GM18867 (cell line): ENCODE measurements around the gene STUM.
"Not testable (repeated sequence)": the region's sequence is repeated elsewhere in the genome, so short reads cannot be mapped to it uniquely, and the experiment has no call there.

Source experiments
- ATAC-seq: cut with Tn5 transposase; IDR thresholded peaks from one replicate; pipeline ENCODE4 v1.9.1; 2021; ENCODE audit warnings: mild to moderate bottlenecking, moderate library complexity; ENCODE audit not compliant: unreplicated experiment

STUM gene

DNA sequence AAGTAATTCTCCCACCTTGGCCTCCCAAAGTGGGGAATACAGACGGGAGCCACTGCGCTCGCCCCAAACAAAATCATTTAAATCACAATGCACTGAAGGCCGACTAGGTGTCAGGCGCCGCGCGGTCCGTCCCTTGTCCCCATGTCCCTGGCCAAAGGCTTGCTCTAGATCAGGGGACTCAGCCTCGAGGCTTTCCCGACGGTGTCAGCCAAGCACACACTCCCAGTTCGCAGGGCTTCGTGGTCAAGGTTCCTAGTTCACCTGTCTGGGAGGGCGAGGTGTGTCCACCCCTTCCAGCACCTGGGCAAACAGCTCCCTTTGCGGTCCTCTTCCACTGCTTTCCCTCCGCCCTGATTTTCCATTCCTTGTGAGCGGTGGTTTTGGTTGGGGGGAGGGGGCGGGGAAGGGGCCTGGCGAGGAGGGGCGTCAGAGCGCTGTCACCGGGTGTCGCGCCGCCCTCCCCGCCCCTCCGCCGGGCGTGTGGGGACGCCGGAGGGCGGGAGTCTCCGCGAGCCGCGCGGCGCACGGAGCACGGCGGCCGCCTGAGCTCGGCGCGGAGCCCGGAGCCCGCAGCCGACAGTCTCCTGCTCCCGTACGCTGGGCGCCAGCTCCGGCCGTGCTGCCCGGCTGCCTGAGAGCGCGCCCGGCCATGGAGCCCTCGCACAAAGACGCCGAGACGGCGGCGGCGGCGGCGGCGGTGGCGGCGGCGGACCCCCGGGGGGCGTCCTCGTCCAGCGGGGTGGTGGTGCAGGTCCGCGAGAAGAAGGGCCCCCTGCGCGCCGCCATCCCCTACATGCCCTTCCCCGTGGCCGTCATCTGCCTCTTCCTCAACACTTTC is at the start of gene STUM:
STUM (plus strand) TSS at position 509 of the 838 bp plus-strand sequence; CDS start at position 650, 141 bp downstream.
- ATAC-seq, result no peak

DNA sequence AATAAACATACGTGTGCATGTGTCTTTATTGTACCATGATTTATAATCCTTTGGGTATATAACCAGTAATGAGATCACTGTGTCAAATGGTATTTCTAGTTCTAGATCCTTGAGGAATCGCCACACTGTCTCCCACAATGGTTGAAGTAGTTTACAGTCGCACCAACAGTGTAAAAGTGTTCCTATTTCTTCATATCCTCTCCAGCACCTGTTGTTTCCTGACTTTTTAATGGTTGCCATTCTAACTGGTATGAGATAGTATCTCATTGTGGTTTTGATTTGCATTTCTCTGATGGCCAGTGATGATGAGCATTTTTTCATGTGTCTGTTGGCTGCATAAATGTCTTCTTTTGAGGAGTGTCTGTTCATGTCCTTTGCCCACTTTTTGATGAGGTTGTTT is 48.9 kb upstream of the STUM start:
- not testable (repeated sequence) for ATAC-seq

DNA sequence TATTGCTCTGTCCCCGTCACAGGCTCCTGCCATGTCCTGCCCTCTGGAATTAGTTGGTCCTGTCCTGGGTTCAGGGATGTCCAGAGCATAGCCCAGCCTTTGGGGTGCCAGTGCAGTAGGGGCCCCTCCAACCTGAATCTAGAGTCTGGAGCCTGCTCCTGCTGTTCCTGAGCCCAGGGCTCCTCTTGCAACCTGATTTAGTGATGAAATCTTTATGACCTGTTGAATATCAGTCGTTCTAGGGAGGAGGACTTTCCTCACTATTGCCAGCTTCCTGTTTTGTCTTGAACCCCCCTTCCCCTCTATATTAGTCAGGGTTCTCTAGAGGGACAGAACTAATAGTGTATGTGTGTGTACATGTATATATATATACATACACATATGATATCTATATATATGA is 42.5 kb upstream of the STUM start:
- no peak for ATAC-seq

GRCh38 chr1:226506921-226507320 is 41.6 kb upstream of the STUM start:
- ATAC-seq, result no peak

GRCh38 chr1:226510453-226510852 is 38.1 kb upstream of the STUM start:
- no peak for ATAC-seq

DNA sequence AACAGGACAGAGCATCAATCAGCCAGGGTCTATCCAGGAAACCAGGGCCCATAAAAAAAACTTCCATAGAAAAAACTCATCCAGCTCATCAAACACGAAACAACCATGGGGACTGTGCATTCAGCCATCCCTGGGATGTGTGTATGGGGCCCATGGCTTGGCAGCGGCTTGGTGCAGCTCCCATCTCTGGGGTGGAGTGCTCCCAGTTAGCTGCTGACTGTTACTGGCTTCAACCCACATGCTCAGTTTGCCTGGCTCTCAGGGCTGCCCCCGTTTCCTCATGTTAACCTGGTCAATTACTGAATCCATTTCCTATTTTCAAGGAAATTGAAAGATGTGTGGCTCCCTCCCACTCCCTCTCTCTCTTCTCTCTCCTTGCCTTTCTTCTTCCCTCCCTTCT is 37.3 kb upstream of the STUM start:
- ATAC-seq, result no peak

DNA sequence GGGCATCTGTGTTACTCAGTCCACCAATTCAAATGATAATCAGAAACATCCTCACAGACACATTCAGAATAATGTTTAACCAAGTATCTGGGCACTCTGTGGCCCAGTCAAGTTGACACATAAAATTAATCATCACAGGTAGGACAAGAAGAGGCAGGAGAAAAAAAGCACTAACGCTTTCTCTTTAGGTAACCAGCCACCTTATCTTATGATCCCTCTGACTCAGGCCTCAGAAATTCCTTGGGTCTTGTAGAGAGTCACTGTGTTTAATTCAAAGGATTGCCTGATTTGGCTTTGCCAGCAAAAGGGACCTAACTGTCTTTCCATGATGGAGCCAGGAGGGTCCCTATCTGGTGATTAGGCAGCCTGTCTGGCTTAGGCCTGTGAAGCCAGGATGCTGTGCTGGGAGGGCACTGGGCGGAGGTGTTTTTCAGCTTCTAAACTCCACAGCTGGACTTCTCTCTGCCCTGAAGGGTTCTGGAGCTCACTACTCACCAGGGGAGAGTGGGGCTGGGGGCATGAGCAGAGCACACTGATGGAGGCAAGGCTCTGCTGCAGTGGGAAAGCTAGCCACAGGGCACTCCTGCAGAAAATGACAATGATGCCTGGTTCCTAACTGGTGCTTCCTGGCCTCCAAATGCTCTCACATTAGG is 36.4 kb upstream of the STUM start:
- no peak for ATAC-seq

DNA sequence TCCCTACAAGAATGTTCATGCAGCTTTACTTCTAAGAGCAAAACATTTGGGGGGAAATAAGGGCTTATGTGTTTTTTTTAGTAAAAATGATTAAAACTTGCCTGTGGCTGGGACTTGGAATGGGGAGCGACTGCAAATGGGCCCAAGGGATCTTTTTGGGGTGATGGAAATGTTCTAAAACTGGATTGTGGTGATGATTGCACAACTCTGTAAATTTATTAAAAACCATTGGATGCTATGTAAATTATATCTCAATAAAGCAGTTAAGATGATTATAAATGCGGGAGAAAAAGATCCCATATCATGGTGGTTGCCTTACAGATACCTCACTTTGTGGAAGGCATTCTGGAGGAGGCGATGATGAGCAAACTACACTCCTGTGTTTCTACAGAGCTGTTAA is 30.2 kb upstream of the STUM start:
- ATAC-seq, result no peak

DNA sequence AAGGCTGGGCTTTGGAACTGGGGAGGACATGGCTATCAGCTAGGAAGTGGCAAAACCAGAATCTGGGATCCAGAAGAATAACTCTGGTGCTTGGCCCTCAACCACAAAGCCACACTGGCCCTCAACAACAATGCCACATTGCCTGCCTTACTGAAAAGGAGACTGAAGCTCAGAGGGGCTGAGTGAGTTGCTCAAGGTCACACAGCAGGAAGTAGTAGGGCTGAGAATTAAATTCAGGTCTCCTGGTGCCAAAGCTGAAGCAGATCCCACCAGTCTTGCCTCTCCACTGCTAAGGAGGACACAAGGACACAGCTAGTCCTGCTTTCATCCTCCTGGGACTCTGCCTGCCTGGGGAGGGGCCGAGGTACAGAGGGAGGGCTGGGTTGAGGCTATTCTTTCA is 29.4 kb upstream of the STUM start:
- no peak for ATAC-seq

GRCh38 chr1:226519716-226520598 is 28.6 kb upstream of the STUM start:
- ATAC-seq, result no peak

DNA sequence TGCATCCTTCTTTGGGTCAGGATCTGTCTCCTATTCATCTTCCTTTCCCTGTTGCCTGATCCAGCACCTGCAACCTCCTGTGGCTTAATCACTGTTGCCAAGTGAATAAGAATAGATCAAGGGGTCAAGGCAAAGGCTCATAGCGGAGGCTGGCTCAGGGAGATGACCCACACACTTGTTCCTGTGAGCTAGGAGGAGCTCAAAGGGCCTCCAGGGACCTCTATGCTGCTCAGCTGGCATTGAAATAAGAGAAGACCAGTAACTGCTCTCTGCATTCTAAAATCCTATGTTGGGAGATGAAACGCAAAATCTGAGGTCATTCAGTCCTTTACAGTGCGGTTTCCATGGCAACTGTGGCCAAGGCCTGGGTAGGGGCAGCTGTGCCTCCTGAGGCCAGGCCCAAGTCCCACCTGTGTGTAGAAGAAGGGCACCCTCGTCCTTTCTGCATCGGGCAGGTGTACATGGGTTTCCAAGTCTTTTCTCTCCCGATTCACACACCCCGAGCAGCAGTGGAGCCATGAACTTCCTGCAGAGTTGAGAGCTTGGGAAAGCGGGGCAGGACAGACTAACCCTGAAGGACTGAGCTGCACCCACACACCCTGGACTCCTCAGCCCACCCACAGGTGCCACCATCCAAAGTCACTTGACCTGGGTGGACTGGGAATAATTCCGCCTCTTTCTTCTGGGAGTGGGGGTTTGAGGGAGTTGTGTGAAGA is 27.8 kb upstream of the STUM start:
- no peak for ATAC-seq

DNA sequence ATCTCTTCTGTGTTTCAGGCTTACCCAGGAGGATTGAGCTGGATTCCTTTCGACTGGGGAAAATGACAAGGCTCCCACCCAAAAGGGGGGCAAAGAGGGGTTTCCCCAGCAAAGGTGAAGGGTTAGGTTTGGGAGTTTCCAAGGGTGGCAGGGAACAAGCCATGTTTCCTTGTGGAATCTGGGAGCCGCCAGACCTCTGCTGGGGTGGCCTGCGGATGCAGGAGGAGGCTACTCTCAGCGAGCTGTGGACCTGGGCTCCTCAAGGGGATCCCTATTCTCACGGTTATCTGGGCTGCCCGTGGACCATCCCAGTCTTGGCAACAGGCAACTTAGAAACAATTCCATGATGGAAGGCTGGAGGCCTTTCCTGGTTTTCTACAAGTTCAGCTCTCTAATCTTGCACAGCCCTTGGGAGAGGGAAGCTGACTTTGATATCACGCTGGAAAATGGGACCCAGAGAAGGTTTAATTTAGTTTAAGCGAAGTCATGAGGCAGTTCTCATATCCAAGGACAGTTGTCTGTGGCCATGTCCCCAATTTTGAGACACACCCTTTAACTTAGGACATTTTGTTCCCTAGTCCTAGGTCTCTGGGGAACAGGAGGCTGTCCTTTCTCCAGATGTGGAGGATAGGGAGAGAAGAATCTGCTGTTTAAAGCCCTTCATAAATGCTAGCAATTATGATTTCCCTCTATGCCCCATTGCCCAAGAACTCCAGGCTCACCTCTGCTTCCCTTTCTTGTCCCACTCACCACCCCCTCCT is 24.7 kb upstream of the STUM start:
- ATAC-seq, result no peak

GRCh38 chr1:226524547-226524946 is 24.0 kb upstream of the STUM start:
- no peak for ATAC-seq

GRCh38 chr1:226525750-226526149 is 22.8 kb upstream of the STUM start:
- no peak for ATAC-seq

GRCh38 chr1:226526801-226527595 is 21.6 kb upstream of the STUM start:
- peak; percentile 59 for ATAC-seq

GRCh38 chr1:226529891-226530290 is 18.7 kb upstream of the STUM start:
- ATAC-seq, result no peak

DNA sequence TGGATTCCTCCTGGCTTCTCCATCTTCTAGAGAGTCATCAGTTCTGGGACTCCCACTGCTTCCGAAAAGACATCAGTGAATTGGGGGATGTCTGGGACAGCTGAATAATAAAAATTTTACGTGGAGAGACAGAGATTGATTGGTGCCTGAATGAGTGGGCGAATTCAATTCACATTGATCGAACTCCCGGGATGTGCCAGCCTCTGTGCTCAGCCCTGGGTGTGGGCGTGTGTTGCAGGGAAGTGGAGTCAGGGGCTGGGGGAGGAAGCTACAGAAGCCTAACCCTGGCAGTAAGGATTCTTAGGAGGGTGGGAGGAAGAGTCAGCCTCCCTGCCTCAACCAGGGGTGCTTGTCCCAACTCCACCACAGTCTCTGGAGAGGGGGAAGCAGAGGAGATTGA is 18.0 kb upstream of the STUM start:
- no peak for ATAC-seq

DNA sequence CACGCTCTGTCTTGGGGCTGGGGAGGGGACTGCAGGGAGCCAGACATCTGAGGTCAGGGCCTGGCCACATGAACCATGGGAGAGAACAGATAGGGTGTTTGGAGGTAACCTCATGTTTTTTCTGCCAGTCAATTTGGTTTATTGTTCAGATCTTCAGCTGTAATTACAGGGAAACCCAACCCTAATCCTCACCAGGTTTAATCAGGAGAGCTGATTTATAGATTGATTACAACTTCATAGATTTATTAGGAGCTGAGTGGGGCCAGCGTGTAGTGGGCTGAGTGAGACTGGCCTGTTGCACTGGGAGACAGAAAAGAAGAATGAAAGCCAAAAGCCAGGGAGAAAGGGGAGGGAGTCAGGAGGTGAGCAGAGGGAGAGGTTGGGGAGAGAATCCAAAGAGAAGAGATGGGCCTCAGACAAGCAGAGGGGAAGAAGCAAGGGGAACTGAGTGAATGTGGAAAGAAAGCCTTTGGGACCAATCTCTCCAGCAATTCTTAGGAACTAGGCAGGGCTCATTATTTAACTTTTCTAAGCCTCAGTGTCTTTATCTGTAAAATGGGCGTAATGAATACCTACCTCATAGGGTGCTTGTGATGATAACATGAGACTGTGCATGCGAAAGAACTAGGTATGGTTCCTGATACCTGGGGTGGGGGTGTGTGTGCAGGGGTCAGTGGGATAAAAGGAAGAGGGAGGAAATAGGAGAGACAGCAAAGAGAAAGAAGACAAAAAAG is 17.0 kb upstream of the STUM start:
- no peak for ATAC-seq

DNA sequence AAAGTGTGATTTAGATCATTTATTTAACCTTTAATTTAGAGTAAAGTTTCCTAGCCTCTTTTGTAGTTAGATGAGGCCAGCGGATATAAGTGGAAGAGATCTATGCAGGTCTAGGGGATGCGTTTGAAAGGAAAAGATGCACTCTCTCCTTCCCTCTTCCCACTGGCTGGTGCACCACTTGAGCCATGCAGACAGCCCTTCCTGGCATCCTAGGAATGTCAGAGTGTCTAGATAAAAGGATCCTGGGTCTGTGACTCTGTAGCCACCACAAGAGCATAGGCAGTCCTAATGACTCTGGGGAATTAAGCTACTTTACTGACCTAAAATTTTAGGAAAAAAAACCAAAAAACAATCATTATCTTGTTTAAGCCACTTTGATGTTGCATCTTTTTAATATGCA is 16.0 kb upstream of the STUM start:
- no peak for ATAC-seq
